ENCODE results near the gene CHST5.

DNA sequence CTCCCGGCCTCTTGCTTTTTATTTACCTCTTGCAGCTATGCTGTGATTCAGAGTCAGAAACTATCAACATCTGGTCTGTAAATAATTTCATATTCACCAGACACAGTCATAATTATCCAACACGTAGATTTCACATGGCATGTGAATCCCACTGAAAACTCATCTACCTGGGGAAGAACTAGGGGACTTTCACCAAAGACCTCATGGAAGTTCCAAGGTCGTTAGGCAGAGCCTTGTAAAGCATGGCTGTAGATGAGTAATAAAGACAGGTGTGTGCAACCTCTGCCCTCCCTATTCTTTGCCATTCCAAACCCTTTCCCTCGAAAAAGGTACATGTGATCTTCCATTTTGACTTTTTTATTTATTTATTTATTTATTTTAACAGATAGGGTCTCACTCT is 1.9 kb upstream of the CHST5 start:
- TF ChIP-seq, protein P1, sequence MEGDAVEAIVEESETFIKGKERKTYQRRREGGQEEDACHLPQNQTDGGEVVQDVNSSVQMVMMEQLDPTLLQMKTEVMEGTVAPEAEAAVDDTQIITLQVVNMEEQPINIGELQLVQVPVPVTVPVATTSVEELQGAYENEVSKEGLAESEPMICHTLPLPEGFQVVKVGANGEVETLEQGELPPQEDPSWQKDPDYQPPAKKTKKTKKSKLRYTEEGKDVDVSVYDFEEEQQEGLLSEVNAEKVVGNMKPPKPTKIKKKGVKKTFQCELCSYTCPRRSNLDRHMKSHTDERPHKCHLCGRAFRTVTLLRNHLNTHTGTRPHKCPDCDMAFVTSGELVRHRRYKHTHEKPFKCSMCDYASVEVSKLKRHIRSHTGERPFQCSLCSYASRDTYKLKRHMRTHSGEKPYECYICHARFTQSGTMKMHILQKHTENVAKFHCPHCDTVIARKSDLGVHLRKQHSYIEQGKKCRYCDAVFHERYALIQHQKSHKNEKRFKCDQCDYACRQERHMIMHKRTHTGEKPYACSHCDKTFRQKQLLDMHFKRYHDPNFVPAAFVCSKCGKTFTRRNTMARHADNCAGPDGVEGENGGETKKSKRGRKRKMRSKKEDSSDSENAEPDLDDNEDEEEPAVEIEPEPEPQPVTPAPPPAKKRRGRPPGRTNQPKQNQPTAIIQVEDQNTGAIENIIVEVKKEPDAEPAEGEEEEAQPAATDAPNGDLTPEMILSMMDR (IDR thresholded peaks at IDR 0.05; ENCODE audit: borderline replicate concordance, extremely low read depth, low read length, poor library complexity, severe bottlenecking): no peak
- no peak for TF ChIP-seq EZH2 (IDR thresholded peaks at IDR 0.05; ENCODE audit: borderline replicate concordance, low read depth, low read length, severe bottlenecking)
